C4-2B (cell line): ENCODE data around the gene PRRT1.

Experiments used
- CTCF ChIP-seq: fragments of 450-650 bp; conservative IDR thresholded peaks from 2 replicates; pipeline ENCODE4 v1.5.1; 2017; ENCODE audit warnings: mild to moderate bottlenecking
- ZFX ChIP-seq: fragments of 450-650 bp; IDR thresholded peaks from 2 replicates; pipeline ENCODE4 v1.6.1; 2017

GRCh38 chr6:32181915-32182529 is 30.3 kb upstream of the PRRT1 start:
- TF ChIP-seq CTCF: no peak
- no peak for TF ChIP-seq ZFX
